ENCODE results near the gene SLC24A3. TPM values are rescaled to one million over a fixed set of nuclear protein-coding genes. Genes with fewer than 3 reads are reported as not detected.
A peak's percentile ranks its signal among the peaks of the same experiment; 100 is the strongest.

The SLC24A3 gene
- polyA plus RNA-seq, 1 donor, result 9.9 TPM

GRCh38 chr20:19419396-19419795, 207.0 kb downstream of the SLC24A3 start:
- Histone ChIP-seq H3K9me3 (ENCODE audit: control insufficient read depth, low read depth, low read length) (no peaks in the 10 kb centered on the region), H3K4me3 (ENCODE audit: low read length) (no peak overlapping the region), H3K27ac (ENCODE audit: low read length) (no peak overlapping the region), H3K27me3 (ENCODE audit: control insufficient read depth, insufficient read depth, low read length) (no peaks in the 10 kb centered on the region), H3K36me3 (ENCODE audit: control insufficient read depth, insufficient read depth, low read length) (no peaks in the 10 kb centered on the region), H3K4me1 (ENCODE audit: control insufficient read depth, insufficient read depth, low read length) (no peaks in the 10 kb centered on the region)
- WGBS (ENCODE audit: insufficient coverage, low lambda C conversion rate), result no CpG with 5 or more reads among the region's 4 CpGs
- DNase-seq, result peak in 1 of 2 donors; percentile 9

GRCh38 chr20:19423097-19423899, 210.9 kb downstream of the SLC24A3 start:
- no peak for DNase-seq
- Histone ChIP-seq H3K27ac (ENCODE audit: low read length) (no peak overlapping the region), H3K36me3 (ENCODE audit: control insufficient read depth, insufficient read depth, low read length) (no peaks in the 10 kb centered on the region), H3K27me3 (ENCODE audit: control insufficient read depth, insufficient read depth, low read length) (peaks cover 6% of the 10 kb centered on the region), H3K4me1 (ENCODE audit: control insufficient read depth, insufficient read depth, low read length) (no peaks in the 10 kb centered on the region), H3K9me3 (ENCODE audit: control insufficient read depth, low read depth, low read length) (no peaks in the 10 kb centered on the region), H3K4me3 (ENCODE audit: low read length) (no peak overlapping the region)
- no CpG with 5 or more reads among the region's 9 CpGs for WGBS (ENCODE audit: insufficient coverage, low lambda C conversion rate)

- Histone ChIP-seq H3K36me3 (ENCODE audit: control insufficient read depth, insufficient read depth, low read length) (no peaks in the 10 kb centered on the region), H3K27me3 (ENCODE audit: control insufficient read depth, insufficient read depth, low read length) (peaks cover 11% of the 10 kb centered on the region), H3K4me3 (ENCODE audit: low read length) (no peak overlapping the region), H3K9me3 (ENCODE audit: control insufficient read depth, low read depth, low read length) (no peaks in the 10 kb centered on the region), H3K27ac (ENCODE audit: low read length) (no peak overlapping the region), H3K4me1 (ENCODE audit: control insufficient read depth, insufficient read depth, low read length) (no peaks in the 10 kb centered on the region)
- 100% methylated on average over 1 of the region's 8 CpGs for WGBS (ENCODE audit: insufficient coverage, low lambda C conversion rate)
- no peak for DNase-seq
These were observed 211.6 kb downstream of the SLC24A3 start for GRCh38 chr20:19423900-19424620.

GRCh38 chr20:19426356-19426755, 213.9 kb downstream of the SLC24A3 start:
- no peaks in the 10 kb centered on the region for H3K9me3 ChIP-seq (ENCODE audit: control insufficient read depth, low read depth, low read length)
- DNase-seq, result no peak
- no peaks in the 10 kb centered on the region for H3K4me1 ChIP-seq (ENCODE audit: control insufficient read depth, insufficient read depth, low read length)
- no peaks in the 10 kb centered on the region for H3K36me3 ChIP-seq (ENCODE audit: control insufficient read depth, insufficient read depth, low read length)
- no peak overlapping the region for H3K4me3 ChIP-seq (ENCODE audit: low read length)
- H3K27me3 ChIP-seq (ENCODE audit: control insufficient read depth, insufficient read depth, low read length), result peaks cover 19% of the 10 kb centered on the region
- no peak overlapping the region for H3K27ac ChIP-seq (ENCODE audit: low read length)
- WGBS (ENCODE audit: insufficient coverage, low lambda C conversion rate), result 100% methylated on average over 1 of the region's 3 CpGs

GRCh38 chr20:19427480-19427879, 215.0 kb downstream of the SLC24A3 start:
- no CpG with 5 or more reads among the region's 9 CpGs for WGBS (ENCODE audit: insufficient coverage, low lambda C conversion rate)

GRCh38 chr20:19427913-19428312, 215.5 kb downstream of the SLC24A3 start:
- no peaks in the 10 kb centered on the region for H3K9me3 ChIP-seq (ENCODE audit: control insufficient read depth, low read depth, low read length)
- H3K4me1 ChIP-seq (ENCODE audit: control insufficient read depth, insufficient read depth, low read length), result no peaks in the 10 kb centered on the region
- WGBS (ENCODE audit: insufficient coverage, low lambda C conversion rate), result 67% methylated on average over 1 of the region's 7 CpGs
- no peaks in the 10 kb centered on the region for H3K36me3 ChIP-seq (ENCODE audit: control insufficient read depth, insufficient read depth, low read length)
- H3K4me3 ChIP-seq (ENCODE audit: low read length), result no peak overlapping the region
- peaks cover 19% of the 10 kb centered on the region for H3K27me3 ChIP-seq (ENCODE audit: control insufficient read depth, insufficient read depth, low read length)
- H3K27ac ChIP-seq (ENCODE audit: low read length), result no peak overlapping the region
- DNase-seq, result no peak

More at GRCh38 chr20:19427480-19427879, 215.0 kb downstream of the SLC24A3 start:
- Histone ChIP-seq H3K4me1 (ENCODE audit: control insufficient read depth, insufficient read depth, low read length) (no peaks in the 10 kb centered on the region), H3K27ac (ENCODE audit: low read length) (no peak overlapping the region), H3K27me3 (ENCODE audit: control insufficient read depth, insufficient read depth, low read length) (peaks cover 19% of the 10 kb centered on the region), H3K4me3 (ENCODE audit: low read length) (no peak overlapping the region), H3K36me3 (ENCODE audit: control insufficient read depth, insufficient read depth, low read length) (no peaks in the 10 kb centered on the region), H3K9me3 (ENCODE audit: control insufficient read depth, low read depth, low read length) (no peaks in the 10 kb centered on the region)
- DNase-seq, result no peak

GRCh38 chr20:19428324-19428723, 215.9 kb downstream of the SLC24A3 start:
- H3K27ac ChIP-seq (ENCODE audit: low read length), result no peak overlapping the region
- no peak for DNase-seq
- H3K4me3 ChIP-seq (ENCODE audit: low read length), result no peak overlapping the region
- H3K27me3 ChIP-seq (ENCODE audit: control insufficient read depth, insufficient read depth, low read length), result peaks cover 19% of the 10 kb centered on the region
- H3K9me3 ChIP-seq (ENCODE audit: control insufficient read depth, low read depth, low read length), result no peaks in the 10 kb centered on the region
- no CpG with 5 or more reads among the region's 5 CpGs for WGBS (ENCODE audit: insufficient coverage, low lambda C conversion rate)
- H3K36me3 ChIP-seq (ENCODE audit: control insufficient read depth, insufficient read depth, low read length), result no peaks in the 10 kb centered on the region
- no peaks in the 10 kb centered on the region for H3K4me1 ChIP-seq (ENCODE audit: control insufficient read depth, insufficient read depth, low read length)

GRCh38 chr20:19429538-19429937, 217.1 kb downstream of the SLC24A3 start:
- Histone ChIP-seq H3K9me3 (ENCODE audit: control insufficient read depth, low read depth, low read length) (no peaks in the 10 kb centered on the region), H3K4me3 (ENCODE audit: low read length) (no peak overlapping the region), H3K27ac (ENCODE audit: low read length) (no peak overlapping the region), H3K4me1 (ENCODE audit: control insufficient read depth, insufficient read depth, low read length) (no peaks in the 10 kb centered on the region), H3K27me3 (ENCODE audit: control insufficient read depth, insufficient read depth, low read length) (peaks cover 19% of the 10 kb centered on the region), H3K36me3 (ENCODE audit: control insufficient read depth, insufficient read depth, low read length) (no peaks in the 10 kb centered on the region)
- no peak for DNase-seq
- no CpG with 5 or more reads among the region's 7 CpGs for whole genome bisulfite sequencing (ENCODE audit: insufficient coverage, low lambda C conversion rate)

GRCh38 chr20:19430641-19431315, 218.3 kb downstream of the SLC24A3 start:
- Histone ChIP-seq H3K4me3 (ENCODE audit: low read length) (no peak overlapping the region), H3K4me1 (ENCODE audit: control insufficient read depth, insufficient read depth, low read length) (no peaks in the 10 kb centered on the region), H3K9me3 (ENCODE audit: control insufficient read depth, low read depth, low read length) (no peaks in the 10 kb centered on the region), H3K27me3 (ENCODE audit: control insufficient read depth, insufficient read depth, low read length) (peaks cover 19% of the 10 kb centered on the region), H3K36me3 (ENCODE audit: control insufficient read depth, insufficient read depth, low read length) (no peaks in the 10 kb centered on the region), H3K27ac (ENCODE audit: low read length) (no peak overlapping the region)
- whole genome bisulfite sequencing (ENCODE audit: insufficient coverage, low lambda C conversion rate), result no CpG with 5 or more reads among the region's 5 CpGs
- no peak for DNase-seq

GRCh38 chr20:19431316-19431700, 218.9 kb downstream of the SLC24A3 start:
- Histone ChIP-seq H3K4me3 (ENCODE audit: low read length) (no peak overlapping the region), H3K27ac (ENCODE audit: low read length) (no peak overlapping the region), H3K36me3 (ENCODE audit: control insufficient read depth, insufficient read depth, low read length) (no peaks in the 10 kb centered on the region), H3K4me1 (ENCODE audit: control insufficient read depth, insufficient read depth, low read length) (no peaks in the 10 kb centered on the region), H3K27me3 (ENCODE audit: control insufficient read depth, insufficient read depth, low read length) (peaks cover 19% of the 10 kb centered on the region), H3K9me3 (ENCODE audit: control insufficient read depth, low read depth, low read length) (no peaks in the 10 kb centered on the region)
- WGBS (ENCODE audit: insufficient coverage, low lambda C conversion rate), result no CpG with 5 or more reads among the region's 4 CpGs
- no peak for DNase-seq
